Astrocyte (in vitro differentiated cells and primary cell): ENCODE results near the gene CIB4. TPM values are rescaled to one million over a fixed set of nuclear protein-coding genes. Genes with fewer than 3 reads are reported as not detected.

Experiments used
- DNase-seq: peaks from one replicate; pipeline ENCODE4 v3.0.0-alpha.2; 2010; ENCODE audit warnings: low read depth
- FAIRE-seq: peaks from 2 replicates; lab custom pipeline; 2011; peaks lifted over from hg19 to GRCh38; lab: Jason Lieb, UNC
- H2AFZ ChIP-seq: 2 replicates; pipeline ENCODE4 v1.6.0; 2012; ENCODE audit warnings: low read depth, low read length, inconsistent platforms
- H3K27ac ChIP-seq: 2 replicates; pipeline ENCODE4 v1.5.1; 2011; ENCODE audit warnings: low read depth, low read length, inconsistent platforms
- H3K27me3 ChIP-seq: 2 replicates; pipeline ENCODE4 v1.6.0; 2011; ENCODE audit warnings: low read length, inconsistent platforms; ENCODE audit not compliant: insufficient read depth
- H3K36me3 ChIP-seq: 2 replicates; pipeline ENCODE4 v1.5.1; 2011; ENCODE audit warnings: low read length, inconsistent platforms; ENCODE audit not compliant: insufficient read depth
- H3K4me1 ChIP-seq: 2 replicates; pipeline ENCODE4 v1.5.1; 2011; ENCODE audit warnings: low read length, inconsistent platforms; ENCODE audit not compliant: insufficient read depth
- H3K4me2 ChIP-seq: 2 replicates; pipeline ENCODE4 v1.6.0; 2012; ENCODE audit warnings: low read length, inconsistent platforms
- H3K4me3 ChIP-seq: 2 replicates; pipeline ENCODE4 v1.5.1; 2011; ENCODE audit warnings: low read depth, mild to moderate bottlenecking, low read length, inconsistent platforms; ENCODE audit not compliant: insufficient read depth
- H3K79me2 ChIP-seq: 2 replicates; pipeline ENCODE4 v1.6.0; 2012; ENCODE audit warnings: mild to moderate bottlenecking, low read length, inconsistent platforms; ENCODE audit not compliant: insufficient read depth
- H3K9ac ChIP-seq: 2 replicates; pipeline ENCODE4 v1.6.0; 2012; ENCODE audit warnings: mild to moderate bottlenecking, low read length, inconsistent platforms
- H3K9me3 ChIP-seq: 2 replicates; pipeline ENCODE4 v1.5.1; 2012; ENCODE audit warnings: low read depth, mild to moderate bottlenecking, low read length, inconsistent platforms; ENCODE audit not compliant: insufficient read depth
- H4K20me1 ChIP-seq: 2 replicates; pipeline ENCODE4 v1.6.0; 2012; ENCODE audit warnings: low read length, inconsistent platforms; ENCODE audit not compliant: insufficient read depth
- H3K27ac Mint-ChIP-seq: one replicate; pipeline ENCODE4 v1.8.0; 2021; ENCODE audit warnings: mild to moderate bottlenecking, mixed read lengths; ENCODE audit not compliant: unreplicated experiment
- H3K27me3 Mint-ChIP-seq: one replicate; pipeline ENCODE4 v1.8.0; 2021; ENCODE audit warnings: low read depth, mixed read lengths; ENCODE audit not compliant: unreplicated experiment
- H3K36me3 Mint-ChIP-seq: one replicate; pipeline ENCODE4 v1.8.0; 2021; ENCODE audit warnings: low read depth, mixed read lengths; ENCODE audit not compliant: unreplicated experiment
- H3K4me1 Mint-ChIP-seq: one replicate; pipeline ENCODE4 v1.8.0; 2021; ENCODE audit warnings: low read depth, mixed read lengths; ENCODE audit not compliant: unreplicated experiment
- H3K4me3 Mint-ChIP-seq: one replicate; pipeline ENCODE4 v1.8.0; 2021; ENCODE audit warnings: mild to moderate bottlenecking, moderate library complexity, mixed read lengths; ENCODE audit not compliant: unreplicated experiment
- H3K9me3 Mint-ChIP-seq: one replicate; pipeline ENCODE4 v1.8.0; 2021; ENCODE audit warnings: mild to moderate bottlenecking, mixed read lengths; ENCODE audit not compliant: unreplicated experiment
- CTCF ChIP-seq: IDR thresholded peaks from 2 replicates; pipeline ENCODE4 v1.5.1; 2011; ENCODE audit warnings: low read depth, mild to moderate bottlenecking, inconsistent platforms, low read length, moderate library complexity; ENCODE audit not compliant: insufficient read depth
- EZH2 ChIP-seq: IDR thresholded peaks from 2 replicates; pipeline ENCODE4 v1.6.1; 2012; ENCODE audit warnings: mild to moderate bottlenecking, low read length, inconsistent platforms; ENCODE audit not compliant: insufficient read depth
- total RNA-seq: library from RNA; stranded (reverse); gene quantifications from 2 replicates; pipeline ENCODE4 v1.2.1, GENCODE V29; 2021

Gene CIB4
- total RNA-seq, 1 donor from 2014 or later = not detected

- no peak for FAIRE-seq
- H4K20me1 ChIP-seq = no peaks in the 10 kb centered on the region
- H3K4me3 ChIP-seq = no peak overlapping the region
- H2AFZ ChIP-seq = no peak overlapping the region
- peaks cover 17% of the 10 kb centered on the region for H3K27me3 ChIP-seq
- no peak overlapping the region for H3K27ac Mint-ChIP-seq
- peaks cover 2% of the 10 kb centered on the region for H3K9me3 Mint-ChIP-seq
- H3K4me3 Mint-ChIP-seq = no peak overlapping the region
- peaks cover 3% of the 10 kb centered on the region for H3K4me1 Mint-ChIP-seq
- no peaks in the 10 kb centered on the region for H3K9me3 ChIP-seq
- H3K27me3 Mint-ChIP-seq = peaks cover 50% of the 10 kb centered on the region
- no peaks in the 10 kb centered on the region for H3K36me3 Mint-ChIP-seq
- H3K4me2 ChIP-seq = no peak overlapping the region
- no peaks in the 10 kb centered on the region for H3K4me1 ChIP-seq
- no peaks in the 10 kb centered on the region for H3K79me2 ChIP-seq
- H3K36me3 ChIP-seq = no peaks in the 10 kb centered on the region
- DNase-seq = no peak
- H3K9ac ChIP-seq = no peak overlapping the region
- H3K27ac ChIP-seq = no peak overlapping the region
- no peak for TF ChIP-seq EZH2
Measured at GRCh38 chr2:26609205-26609631, 31.9 kb downstream of the CIB4 start.

DNA sequence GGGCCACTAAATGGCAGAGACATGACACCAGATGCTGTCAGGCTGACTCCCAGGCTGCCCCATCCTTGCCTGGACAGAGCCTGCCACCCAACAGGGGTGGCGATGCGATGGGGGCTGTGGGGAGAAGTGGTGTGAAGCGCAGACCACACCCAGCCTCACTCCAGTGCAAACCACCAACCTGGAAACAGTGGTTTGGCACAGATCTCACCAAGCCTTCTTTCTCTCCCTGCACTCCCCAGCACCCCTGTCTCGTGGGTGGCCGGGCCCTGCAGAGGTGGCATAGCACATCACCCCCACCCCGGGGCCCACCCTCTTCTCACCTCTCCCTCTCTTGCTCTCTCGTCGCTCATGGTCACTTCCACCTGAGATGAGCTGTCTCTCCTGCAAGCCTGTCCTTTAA, 32.6 kb downstream of the CIB4 start:
- no peaks in the 10 kb centered on the region for H3K36me3 ChIP-seq
- H3K4me1 ChIP-seq = no peaks in the 10 kb centered on the region
- H3K79me2 ChIP-seq = no peaks in the 10 kb centered on the region
- peaks cover 47% of the 10 kb centered on the region for H3K27me3 Mint-ChIP-seq
- no peaks in the 10 kb centered on the region for H3K36me3 Mint-ChIP-seq
- no peak overlapping the region for H2AFZ ChIP-seq
- H4K20me1 ChIP-seq = no peaks in the 10 kb centered on the region
- H3K27me3 ChIP-seq = peaks cover 17% of the 10 kb centered on the region
- DNase-seq (no peak), FAIRE-seq (no peak)
- H3K4me3 ChIP-seq = no peak overlapping the region
- H3K9me3 Mint-ChIP-seq = peaks cover 2% of the 10 kb centered on the region
- H3K4me3 Mint-ChIP-seq = no peak overlapping the region
- no peak for TF ChIP-seq CTCF
- no peak for TF ChIP-seq EZH2
- H3K4me1 Mint-ChIP-seq = peaks cover 3% of the 10 kb centered on the region
- H3K9ac ChIP-seq = no peak overlapping the region
- H3K9me3 ChIP-seq = no peaks in the 10 kb centered on the region
- H3K27ac ChIP-seq = no peak overlapping the region
- no peak overlapping the region for H3K4me2 ChIP-seq
- no peak overlapping the region for H3K27ac Mint-ChIP-seq

GRCh38 chr2:26607698-26608097, 33.5 kb downstream of the CIB4 start:
- Histone ChIP-seq H3K79me2 (no peaks in the 10 kb centered on the region), H3K36me3 (no peaks in the 10 kb centered on the region), H3K4me3 (no peak overlapping the region), H3K27me3 (peaks cover 17% of the 10 kb centered on the region), H3K4me1 (no peaks in the 10 kb centered on the region), H2AFZ (no peak overlapping the region), H3K9me3 (no peaks in the 10 kb centered on the region), H3K9ac (no peak overlapping the region), H4K20me1 (no peaks in the 10 kb centered on the region), H3K4me2 (no peak overlapping the region), H3K27ac (no peak overlapping the region)
- FAIRE-seq (no peak), DNase-seq (no peak)
- TF ChIP-seq CTCF (no peak), EZH2 (no peak)
- no peak overlapping the region for H3K27ac Mint-ChIP-seq
- peaks cover 41% of the 10 kb centered on the region for H3K27me3 Mint-ChIP-seq
- peaks cover 3% of the 10 kb centered on the region for H3K4me1 Mint-ChIP-seq
- H3K36me3 Mint-ChIP-seq = no peaks in the 10 kb centered on the region
- no peak overlapping the region for H3K4me3 Mint-ChIP-seq
- peaks cover 2% of the 10 kb centered on the region for H3K9me3 Mint-ChIP-seq
